Prostate gland (tissue), 2 donors: Measurements from ENCODE around the gene COL5A1. TPM values are rescaled to one million over a fixed set of nuclear protein-coding genes. Genes with fewer than 3 reads are reported as not detected.

Experiments used
- DNase-seq: peaks from one replicate; pipeline ENCODE4 v3.0.0-alpha.2; 2019; ENCODE audit warnings: low spot score
- H3K27ac ChIP-seq, 2 donors: fragments of 200-600 bp; sonication (generic); 2 replicates each; pipeline ENCODE4 v1.5.1; 2017 to 2019
- H3K27me3 ChIP-seq: fragments of 200-600 bp; sonication (generic); replicated peaks from 2 replicates; pipeline ENCODE4 v1.5.1; 2019; ENCODE audit not compliant: insufficient read depth
- H3K36me3 ChIP-seq, 2 donors: fragments of 200-600 bp; sonication (generic); 1 replicate in 1 of 2; 2 replicates in 1 of 2; pipeline versions ENCODE4 v1.5.1 to v1.8.1; 2017 to 2019
- H3K4me1 ChIP-seq: fragments of 200-600 bp; sonication (generic); replicated peaks from 2 replicates; pipeline ENCODE4 v1.5.1; 2019
- H3K4me3 ChIP-seq, 2 donors: fragments of 200-600 bp; sonication (generic); 2 replicates each; pipeline ENCODE4 v1.5.1; 2017 to 2019
- H3K9me3 ChIP-seq: fragments of 200-600 bp; sonication (generic); 2 replicates; pipeline ENCODE4 v1.5.1; 2017
- CTCF ChIP-seq, 4 experiments: fragments of 200-600 bp in 2 of 4; fragments of 450-650 bp in 2 of 4; sonication (generic) in 2 of 4; IDR thresholded peaks; 1 replicate in 3 of 4; 2 replicates in 1 of 4; pipeline ENCODE4 v1.5.1; 2016 to 2019; ENCODE audit warnings: antibody characterized with exemption in 4 of 4, mild to moderate bottlenecking in 2 of 4, moderate library complexity in 2 of 4
- POLR2A ChIP-seq: fragments of 450-650 bp; IDR thresholded peaks from one replicate; pipeline ENCODE4 v1.6.1; 2016; ENCODE audit warnings: antibody characterized with exemption, mild to moderate bottlenecking
- POLR2AphosphoS5 ChIP-seq: sonication (generic); formaldehyde crosslinking; IDR thresholded peaks from one replicate; pipeline ENCODE4 v1.6.1; 2017; ENCODE audit warnings: antibody characterized with exemption
- WGBS: methylation state at CpG from one replicate; pipeline ENCODE4 v1.1.5; 2018; 5-methylcytosine and 5-hydroxymethylcytosine counted together
- intact Hi-C: fragments of 100-400 bp; cut with DNase I; formaldehyde crosslinking; loops from one replicate; pipeline ENCODE4 v1.14.2; 2022
- total RNA-seq, 2 donors: library from RNA; depleted of rRNA; stranded (reverse); fragments of >200 nt; gene quantifications; one replicate each; pipeline ENCODE4 v1.1.0, GENCODE V29; 2016

Gene COL5A1
- total RNA-seq, 2 donors from 2014 or later, result 16.9 to 36.0 TPM

- Histone ChIP-seq H3K36me3 (no peaks in the 10 kb centered on the region), H3K27me3 (no peaks in the 10 kb centered on the region), H3K9me3 (no peaks in the 10 kb centered on the region), H3K27ac (no peak overlapping the region), H3K4me3 (no peak overlapping the region), H3K4me1 (no peaks in the 10 kb centered on the region)
- WGBS, result 58% methylated on average over 5 of the region's 5 CpGs
- no peak for TF ChIP-seq POLR2A
- TF ChIP-seq POLR2AphosphoS5, result no peak
- TF ChIP-seq CTCF (IDR thresholded peaks at IDR 0.05), result no peak
- intact Hi-C loops, result loop anchor here (10.0 kb wide), 1 partner anchor 569 kb away; no protein-coding TSS in a partner anchor
- DNase-seq, result no peak
Observed at GRCh38 chr9:134743853-134744252, 102.2 kb downstream of the COL5A1 start.

- TF ChIP-seq POLR2A (no peak), POLR2AphosphoS5 (no peak), CTCF (IDR thresholded peaks at IDR 0.05) (no peak)
- intact Hi-C loops, result loop anchor here (10.0 kb wide), 1 partner anchor 570 kb away; no protein-coding TSS in a partner anchor
- no peaks in the 10 kb centered on the region for H3K27me3 ChIP-seq
- no peaks in the 10 kb centered on the region for H3K36me3 ChIP-seq
- DNase-seq, result no peak
- no peak overlapping the region for H3K4me3 ChIP-seq
- H3K4me1 ChIP-seq, result no peaks in the 10 kb centered on the region
- 88% methylated on average over 16 of the region's 16 CpGs for WGBS
- no peak overlapping the region for H3K27ac ChIP-seq
- no peaks in the 10 kb centered on the region for H3K9me3 ChIP-seq
Observed at GRCh38 chr9:134744385-134745295, 103.0 kb downstream of the COL5A1 start.

- H3K4me1 ChIP-seq, result no peaks in the 10 kb centered on the region
- 92% methylated on average over 1 of the region's 1 CpG for WGBS
- no peak for TF ChIP-seq POLR2A
- no peak for TF ChIP-seq CTCF (IDR thresholded peaks at IDR 0.05)
- no peak for TF ChIP-seq POLR2AphosphoS5
- no peak overlapping the region for H3K27ac ChIP-seq
- no peaks in the 10 kb centered on the region for H3K9me3 ChIP-seq
- no peaks in the 10 kb centered on the region for H3K27me3 ChIP-seq
- no peak overlapping the region for H3K4me3 ChIP-seq
- no peak for DNase-seq
- intact Hi-C loops, result loop anchor here (10.0 kb wide), 1 partner anchor 573 kb away; no protein-coding TSS in a partner anchor
- no peaks in the 10 kb centered on the region for H3K36me3 ChIP-seq
Observed at GRCh38 chr9:134747951-134748489, 106.4 kb downstream of the COL5A1 start.

GRCh38 chr9:134748591-134748990, 107.0 kb downstream of the COL5A1 start:
- H3K36me3 ChIP-seq, result no peaks in the 10 kb centered on the region

More at GRCh38 chr9:134748591-134748990, 107.0 kb downstream of the COL5A1 start:
- WGBS, result 51% methylated on average over 8 of the region's 8 CpGs
- H3K4me3 ChIP-seq, result no peak overlapping the region
- H3K9me3 ChIP-seq, result no peaks in the 10 kb centered on the region
- H3K27me3 ChIP-seq, result no peaks in the 10 kb centered on the region
- intact Hi-C loops, result loop anchor here (10.0 kb wide), 1 partner anchor 574 kb away; no protein-coding TSS in a partner anchor
- DNase-seq, result no peak
- H3K4me1 ChIP-seq, result no peaks in the 10 kb centered on the region
- H3K27ac ChIP-seq, result no peak overlapping the region
- TF ChIP-seq CTCF (IDR thresholded peaks at IDR 0.05), result no peak
- no peak for TF ChIP-seq POLR2AphosphoS5
- TF ChIP-seq POLR2A, result no peak
